Measurements from ENCODE around the gene CNPY4. TPM values are rescaled to one million over a fixed set of nuclear protein-coding genes. Genes with fewer than 3 reads are reported as not detected.

CNPY4 gene
- total RNA-seq, 1 experiment from 2014 or later: 10.4 TPM

DNA sequence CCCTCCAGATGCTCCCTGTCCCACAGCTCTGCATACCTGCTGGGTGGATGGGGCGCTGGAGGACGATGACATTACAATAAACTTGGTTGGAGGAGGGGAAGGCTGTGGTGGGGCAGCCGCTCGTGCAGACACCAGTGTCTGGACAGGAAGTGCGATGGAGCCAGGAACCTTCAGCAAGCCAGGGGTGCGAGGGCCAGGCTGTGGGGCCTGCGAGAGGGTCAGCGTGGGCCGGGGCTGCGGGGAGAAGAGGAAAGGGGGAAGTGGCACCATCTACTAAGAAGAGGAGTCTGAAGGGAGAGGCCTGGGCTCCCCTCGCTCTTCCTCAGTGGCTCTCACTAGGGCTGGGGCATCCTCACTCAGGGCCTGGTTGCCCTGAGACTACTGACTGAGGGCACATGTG lies 11.5 kb upstream of the CNPY4 start:
- H3K23ac ChIP-seq (ENCODE audit: insufficient read length, low read depth, low read length): no peak overlapping the region
- no peak for DNase-seq
- WGBS (ENCODE audit: extremely low coverage, insufficient read length, low lambda C conversion rate): no CpG with 5 or more reads among the region's 11 CpGs
- H3K27ac Mint-ChIP-seq: no peak overlapping the region; a peak in 1 of 7 replicates
- H3K79me1 ChIP-seq (ENCODE audit: insufficient read depth, low read depth, low read length, poor library complexity, severe bottlenecking): no peaks in the 10 kb centered on the region
- H2AK5ac ChIP-seq (ENCODE audit: insufficient read length, low read length): no peak overlapping the region
- H3K4me3 Mint-ChIP-seq: no peak overlapping the region
- no peaks in the 10 kb centered on the region for H3K9me3 ChIP-seq (ENCODE audit: control insufficient read depth, low read depth, low read length)
- H3K9me3 Mint-ChIP-seq: no peaks in the 10 kb centered on the region
- H3K4me1 ChIP-seq (ENCODE audit: insufficient read depth, low read length): no peaks in the 10 kb centered on the region
- no peaks in the 10 kb centered on the region for H3K27me3 ChIP-seq (ENCODE audit: insufficient read depth, low read length)
- no peak overlapping the region for H3K4ac ChIP-seq (ENCODE audit: low read depth, low read length)
- H3K56ac ChIP-seq (ENCODE audit: insufficient read length, low read depth, low read length): no peak overlapping the region
- no peak overlapping the region for H4K5ac ChIP-seq (ENCODE audit: insufficient read length, low read depth, low read length)
- no peak overlapping the region for H3K18ac ChIP-seq (ENCODE audit: insufficient read length, low read depth, low read length)
- H3K9ac ChIP-seq (ENCODE audit: extremely low read depth, insufficient read length, low read length): no peak overlapping the region
- no peaks in the 10 kb centered on the region for H3K23me2 ChIP-seq (ENCODE audit: insufficient read length, low read depth, low read length, poor library complexity, severe bottlenecking)
- H3K27ac ChIP-seq (ENCODE audit: insufficient read length, low read depth, low read length): no peak overlapping the region
- H3K27me3 Mint-ChIP-seq (ENCODE audit: low read depth): no peaks in the 10 kb centered on the region; the same call in 1 of the 2 replicates
- no peak overlapping the region for H4K8ac ChIP-seq (replicated peaks; ENCODE audit: insufficient read length, low read depth, low read length)
- H3K36me3 Mint-ChIP-seq (ENCODE audit: insufficient read depth in 1 of 3, low read depth in 3 of 3): peaks cover 63 to 87% (median 86%) of the 10 kb centered on the region in 3 experiments
- H3K4me2 ChIP-seq (ENCODE audit: insufficient read depth, insufficient read length, low read length): no peak overlapping the region
- H2BK120ac ChIP-seq (ENCODE audit: low read depth, low read length, poor library complexity, severe bottlenecking): no peak overlapping the region
- H4K91ac ChIP-seq (ENCODE audit: insufficient read length, low read depth, low read length): no peak overlapping the region
- no peak overlapping the region for H3K14ac ChIP-seq (ENCODE audit: insufficient read depth, low read length)
- no peak overlapping the region for H2BK15ac ChIP-seq (ENCODE audit: low read depth, low read length)
- H2BK12ac ChIP-seq (ENCODE audit: insufficient read length, low read depth, low read length): no peak overlapping the region
- H3K4me1 Mint-ChIP-seq: no peaks in the 10 kb centered on the region
- H2AFZ ChIP-seq (ENCODE audit: low read length): no peak overlapping the region
- no peak overlapping the region for H3T11ph ChIP-seq (ENCODE audit: low read length)
- H4K20me1 ChIP-seq (ENCODE audit: control insufficient read depth, insufficient read depth, insufficient read length): no peaks in the 10 kb centered on the region
- H2BK5ac ChIP-seq (ENCODE audit: insufficient read length, low read length): no peak overlapping the region
- TF ChIP-seq, protein P1, sequence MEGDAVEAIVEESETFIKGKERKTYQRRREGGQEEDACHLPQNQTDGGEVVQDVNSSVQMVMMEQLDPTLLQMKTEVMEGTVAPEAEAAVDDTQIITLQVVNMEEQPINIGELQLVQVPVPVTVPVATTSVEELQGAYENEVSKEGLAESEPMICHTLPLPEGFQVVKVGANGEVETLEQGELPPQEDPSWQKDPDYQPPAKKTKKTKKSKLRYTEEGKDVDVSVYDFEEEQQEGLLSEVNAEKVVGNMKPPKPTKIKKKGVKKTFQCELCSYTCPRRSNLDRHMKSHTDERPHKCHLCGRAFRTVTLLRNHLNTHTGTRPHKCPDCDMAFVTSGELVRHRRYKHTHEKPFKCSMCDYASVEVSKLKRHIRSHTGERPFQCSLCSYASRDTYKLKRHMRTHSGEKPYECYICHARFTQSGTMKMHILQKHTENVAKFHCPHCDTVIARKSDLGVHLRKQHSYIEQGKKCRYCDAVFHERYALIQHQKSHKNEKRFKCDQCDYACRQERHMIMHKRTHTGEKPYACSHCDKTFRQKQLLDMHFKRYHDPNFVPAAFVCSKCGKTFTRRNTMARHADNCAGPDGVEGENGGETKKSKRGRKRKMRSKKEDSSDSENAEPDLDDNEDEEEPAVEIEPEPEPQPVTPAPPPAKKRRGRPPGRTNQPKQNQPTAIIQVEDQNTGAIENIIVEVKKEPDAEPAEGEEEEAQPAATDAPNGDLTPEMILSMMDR (conservative IDR thresholded peaks at IDR 0.05): no peak
- no peaks in the 10 kb centered on the region for H3K79me2 ChIP-seq (ENCODE audit: insufficient read depth, low read length)
- H2BK20ac ChIP-seq (ENCODE audit: low read depth, low read length, poor library complexity, severe bottlenecking): no peak overlapping the region

Measured in H9 (cell line).